GM12872 (cell line): Measurements from ENCODE around the gene PCSK2.

Experiments
- CTCF ChIP-seq: IDR thresholded peaks from 3 replicates; pipeline ENCODE4 v1.5.1; 2011; ENCODE audit warnings: low read depth, mild to moderate bottlenecking, low read length, moderate library complexity; ENCODE audit not compliant: insufficient read depth

PCSK2 gene

GRCh38 chr20:17457079-17457478, 230.2 kb downstream of the PCSK2 start:
- no peak for TF ChIP-seq CTCF

- TF ChIP-seq CTCF, result no peak
These were observed 230.8 kb downstream of the PCSK2 start for GRCh38 chr20:17457588-17458190.

GRCh38 chr20:17460119-17460518, 233.3 kb downstream of the PCSK2 start:
- TF ChIP-seq CTCF, result no peak

GRCh38 chr20:17461941-17462340, 235.1 kb downstream of the PCSK2 start:
- no peak for TF ChIP-seq CTCF

- TF ChIP-seq CTCF, result no peak
These were observed 236.9 kb downstream of the PCSK2 start for GRCh38 chr20:17463711-17464110.

- no peak for TF ChIP-seq CTCF
These were observed 238.4 kb downstream of the PCSK2 start for GRCh38 chr20:17465236-17465635.

GRCh38 chr20:17466641-17467040, 239.8 kb downstream of the PCSK2 start:
- no peak for TF ChIP-seq CTCF
